OCI-LY7 (cell line): ENCODE results near the gene KLHDC10. TPM values are rescaled to one million over a fixed set of nuclear protein-coding genes. Genes with fewer than 3 reads are reported as not detected.

Source experiments
- BruUV-seq: library from RNA; stranded (reverse); fragments of 400-500 nt; replicated peaks from 2 replicates; lab custom pipeline; 2021; lab: Mats Ljungman, UMichigan
- CTCF ChIA-PET: fragments of 300-600 bp; sonication (Branson Sonifier 250); formaldehyde crosslinking; loops from one replicate; lab custom pipeline; 2022; ENCODE audit warnings: antibody characterized with exemption; ENCODE audit not compliant: unreplicated experiment; lab: Charles Lee
- POLR2A ChIA-PET: fragments of 300-600 bp; sonication (Branson Sonifier 250); formaldehyde crosslinking; loops from one replicate; lab custom pipeline; 2022; ENCODE audit warnings: antibody characterized with exemption; lab: Charles Lee
- DNase-seq: peaks from one replicate; pipeline ENCODE4 v3.0.0-alpha.2; 2015; ENCODE audit warnings: low spot score
- H2AFZ ChIP-seq: fragments of 200-600 bp; sonication (generic), shearing (Covaris generic); 2 replicates; pipeline ENCODE4 v1.6.1; 2014; ENCODE audit warnings: mild to moderate bottlenecking, antibody characterized with exemption, low read length, moderate library complexity
- H3K27ac ChIP-seq: fragments of 200-600 bp; sonication (generic); 2 replicates; pipeline ENCODE4 v1.5.1; 2014; ENCODE audit warnings: mixed run types, low read depth, mild to moderate bottlenecking, moderate library complexity, low read length, inconsistent platforms; ENCODE audit not compliant: poor library complexity, severe bottlenecking
- H3K36me3 ChIP-seq: fragments of 200-600 bp; sonication (generic); 2 replicates; pipeline ENCODE4 v1.6.1; 2014; ENCODE audit warnings: mild to moderate bottlenecking, antibody characterized with exemption, low read length, moderate library complexity, mixed read lengths; ENCODE audit not compliant: insufficient read depth
- H3K4me1 ChIP-seq: fragments of 200-600 bp; sonication (generic); 2 replicates; pipeline ENCODE4 v1.5.1; 2014; ENCODE audit warnings: mild to moderate bottlenecking, low read length; ENCODE audit not compliant: insufficient read depth, poor library complexity, severe bottlenecking
- H3K4me2 ChIP-seq: fragments of 200-600 bp; sonication (generic); 2 replicates; pipeline ENCODE4 v1.6.1; 2014; ENCODE audit warnings: mild to moderate bottlenecking, low read length
- H3K4me3 ChIP-seq: fragments of 200-600 bp; sonication (generic); 2 replicates; pipeline ENCODE4 v1.5.1; 2014; ENCODE audit warnings: mild to moderate bottlenecking, low read depth, low read length; ENCODE audit not compliant: poor library complexity, severe bottlenecking
- H3K79me2 ChIP-seq: fragments of 200-600 bp; sonication (generic); 2 replicates; pipeline ENCODE4 v1.6.1; 2016; ENCODE audit warnings: low read depth, mild to moderate bottlenecking, low read length, moderate library complexity, mixed read lengths; ENCODE audit not compliant: insufficient read depth
- H3K9me2 ChIP-seq: fragments of 200-600 bp; sonication (generic); 2 replicates; pipeline ENCODE4 v1.6.1; 2016; ENCODE audit warnings: mild to moderate bottlenecking, low read length, mixed read lengths; ENCODE audit not compliant: insufficient read depth
- H3K9me3 ChIP-seq: fragments of 200-600 bp; sonication (generic); 2 replicates; pipeline ENCODE4 v1.6.1; 2014; ENCODE audit warnings: mild to moderate bottlenecking, mixed run types, low read length, mixed read lengths
- H4K20me1 ChIP-seq: fragments of 200-600 bp; sonication (generic); 2 replicates; pipeline ENCODE4 v1.6.1; 2014; ENCODE audit warnings: mild to moderate bottlenecking, antibody characterized with exemption, low read length, moderate library complexity, mixed read lengths; ENCODE audit not compliant: insufficient read depth
- EZH2phosphoT487 ChIP-seq: fragments of 200-600 bp; sonication (generic); IDR thresholded peaks from 2 replicates; pipeline ENCODE4 v1.6.1; 2018; ENCODE audit warnings: low read depth, borderline replicate concordance, mild to moderate bottlenecking, mixed run types, antibody characterized with exemption, low read length, moderate library complexity, mixed read lengths
- intact Hi-C: fragments of 100-400 bp; cut with micrococcal nuclease; formaldehyde crosslinking; loops from one replicate; pipeline ENCODE4 v1.10.0; 2022; ENCODE audit not compliant: unreplicated experiment
- total RNA-seq, 2 experiments: library from RNA; depleted of rRNA in 1 of 2; stranded (reverse); fragments of >200 nt in 1 of 2; shearing (Covaris generic) in 1 of 2; gene quantifications; 2 replicates each; pipeline ENCODE4 v1.2.3, GENCODE V29; 2014 to 2022
- TF ChIP-seq, protein P1 (sequence below): fragments of 200-600 bp; sonication (generic); conservative IDR thresholded peaks from 2 replicates; pipeline ENCODE4 v1.5.1; 2014; ENCODE audit warnings: mild to moderate bottlenecking, antibody characterized with exemption, low read length, moderate library complexity, mixed read lengths

KLHDC10 gene
- total RNA-seq, 2 experiments from 2014 or later = 15.9 to 21.2 TPM

- H3K4me3 ChIP-seq = no peak overlapping the region
- H3K9me3 ChIP-seq = no peaks in the 10 kb centered on the region
- H3K4me2 ChIP-seq = no peak overlapping the region
- CTCF ChIA-PET = interaction anchor here (0.6 kb wide), 1 partner anchor 643 kb away, joined by 20 read pairs; no protein-coding TSS in a partner anchor
- H4K20me1 ChIP-seq = no peaks in the 10 kb centered on the region
- H3K27ac ChIP-seq = no peak overlapping the region
- no peak overlapping the region for H2AFZ ChIP-seq
- no peaks in the 10 kb centered on the region for H3K79me2 ChIP-seq
- POLR2A ChIA-PET = interaction anchor here (0.6 to 0.8 kb wide), 2 partner anchors 38 to 607 kb away, joined by 3 to 4 read pairs; partner anchors contain the start of gene KLHDC10
- TF ChIP-seq, protein P1, sequence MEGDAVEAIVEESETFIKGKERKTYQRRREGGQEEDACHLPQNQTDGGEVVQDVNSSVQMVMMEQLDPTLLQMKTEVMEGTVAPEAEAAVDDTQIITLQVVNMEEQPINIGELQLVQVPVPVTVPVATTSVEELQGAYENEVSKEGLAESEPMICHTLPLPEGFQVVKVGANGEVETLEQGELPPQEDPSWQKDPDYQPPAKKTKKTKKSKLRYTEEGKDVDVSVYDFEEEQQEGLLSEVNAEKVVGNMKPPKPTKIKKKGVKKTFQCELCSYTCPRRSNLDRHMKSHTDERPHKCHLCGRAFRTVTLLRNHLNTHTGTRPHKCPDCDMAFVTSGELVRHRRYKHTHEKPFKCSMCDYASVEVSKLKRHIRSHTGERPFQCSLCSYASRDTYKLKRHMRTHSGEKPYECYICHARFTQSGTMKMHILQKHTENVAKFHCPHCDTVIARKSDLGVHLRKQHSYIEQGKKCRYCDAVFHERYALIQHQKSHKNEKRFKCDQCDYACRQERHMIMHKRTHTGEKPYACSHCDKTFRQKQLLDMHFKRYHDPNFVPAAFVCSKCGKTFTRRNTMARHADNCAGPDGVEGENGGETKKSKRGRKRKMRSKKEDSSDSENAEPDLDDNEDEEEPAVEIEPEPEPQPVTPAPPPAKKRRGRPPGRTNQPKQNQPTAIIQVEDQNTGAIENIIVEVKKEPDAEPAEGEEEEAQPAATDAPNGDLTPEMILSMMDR = no peak
- TF ChIP-seq EZH2phosphoT487 = no peak
- H3K9me2 ChIP-seq = no peaks in the 10 kb centered on the region
- DNase-seq = no peak
- H3K36me3 ChIP-seq = peaks cover 57% of the 10 kb centered on the region
- intact Hi-C loops = no loop called here
- no TSS peak for BruUV-seq
- H3K4me1 ChIP-seq = no peaks in the 10 kb centered on the region
Observed at GRCh38 chr7:130032698-130033097, 37.6 kb upstream of the KLHDC10 start.

DNA sequence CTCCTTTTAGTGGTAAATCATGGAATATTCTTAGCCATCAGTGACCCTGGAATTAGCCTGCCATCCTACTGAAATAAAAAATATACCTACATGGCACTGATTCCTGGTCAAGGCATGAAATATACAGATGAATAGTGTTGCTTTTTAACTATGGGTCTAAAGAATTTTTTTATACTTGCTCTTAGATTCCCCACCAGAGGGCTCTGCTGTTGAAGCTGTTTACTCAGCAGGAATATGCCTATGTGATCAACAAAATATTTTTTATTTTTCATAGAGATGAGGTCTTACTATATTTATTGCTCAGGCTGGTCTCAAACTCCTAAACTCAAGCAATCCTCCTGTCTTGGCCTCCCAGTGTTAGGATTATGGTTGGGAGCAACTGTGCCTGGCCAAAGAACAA lies 32.6 kb upstream of the KLHDC10 start:
- TF ChIP-seq EZH2phosphoT487 = no peak
- TF ChIP-seq, protein P1 = peak; percentile 70
- CTCF ChIA-PET = no interaction called here
- Histone ChIP-seq H3K4me3 (no peak overlapping the region), H4K20me1 (no peaks in the 10 kb centered on the region), H3K4me1 (no peaks in the 10 kb centered on the region), H3K9me2 (no peaks in the 10 kb centered on the region), H3K79me2 (no peaks in the 10 kb centered on the region), H3K36me3 (peaks cover 67% of the 10 kb centered on the region), H3K4me2 (no peak overlapping the region), H3K9me3 (no peaks in the 10 kb centered on the region), H2AFZ (no peak overlapping the region), H3K27ac (no peak overlapping the region)
- peak; percentile 12 for DNase-seq
- intact Hi-C loops = no loop called here
- BruUV-seq = no TSS peak
- POLR2A ChIA-PET = no interaction called here

- no peak for DNase-seq
- Histone ChIP-seq H4K20me1 (no peaks in the 10 kb centered on the region), H3K36me3 (peaks cover 83% of the 10 kb centered on the region), H2AFZ (no peak overlapping the region), H3K79me2 (no peaks in the 10 kb centered on the region), H3K4me2 (no peak overlapping the region), H3K4me3 (no peak overlapping the region), H3K27ac (no peak overlapping the region), H3K4me1 (no peaks in the 10 kb centered on the region), H3K9me3 (no peaks in the 10 kb centered on the region), H3K9me2 (no peaks in the 10 kb centered on the region)
- ChIA-PET POLR2A (interaction anchor here (0.7 kb wide), 2 partner anchors 165 to 807 kb away, joined by 3 to 6 read pairs; no protein-coding TSS in a partner anchor), CTCF (no interaction called here)
- no TSS peak for BruUV-seq
- intact Hi-C loops = no loop called here
- TF ChIP-seq EZH2phosphoT487 = no peak
- TF ChIP-seq, protein P1 = no peak
Observed at GRCh38 chr7:130040576-130040975, 29.8 kb upstream of the KLHDC10 start.
